Progenitor cell of endocrine pancreas (in vitro differentiated cells): ENCODE measurements around the gene GRIN3A. TPM values are rescaled to one million over a fixed set of nuclear protein-coding genes. Genes with fewer than 3 reads are reported as not detected.

Source experiments
- DNase-seq: peaks from one replicate; pipeline ENCODE4 v3.0.0; 2021; ENCODE audit warnings: low spot score; ENCODE audit not compliant: unreplicated experiment
- H3K27ac Mint-ChIP-seq: 2 replicates; pipeline ENCODE4 v1.8.0; 2021; ENCODE audit warnings: mild to moderate bottlenecking, moderate library complexity, mixed read lengths
- H3K27me3 Mint-ChIP-seq: 2 replicates; pipeline ENCODE4 v1.8.0; 2021; ENCODE audit warnings: mixed read lengths
- H3K36me3 Mint-ChIP-seq: 2 replicates; pipeline ENCODE4 v1.8.0; 2022; ENCODE audit warnings: mixed read lengths; ENCODE audit not compliant: insufficient read depth
- H3K4me1 Mint-ChIP-seq: 2 replicates; pipeline ENCODE4 v1.8.0; 2021; ENCODE audit warnings: low read depth, mixed read lengths
- H3K4me3 Mint-ChIP-seq: 2 replicates; pipeline ENCODE4 v1.8.0; 2021; ENCODE audit warnings: low read depth, mild to moderate bottlenecking, moderate library complexity, mixed read lengths
- H3K9me3 Mint-ChIP-seq: 2 replicates; pipeline ENCODE4 v1.8.0; 2021; ENCODE audit warnings: low read depth, mixed read lengths
- total RNA-seq: library from RNA; stranded (reverse); gene quantifications from 2 replicates; pipeline ENCODE4 v1.2.1, GENCODE V29; 2021
- TF ChIP-seq, protein P1 (sequence below): fragments of 200-600 bp; sonication (generic); IDR thresholded peaks from one replicate; pipeline ENCODE4 v1.5.0; 2021; ENCODE audit warnings: antibody characterized with exemption, mild to moderate bottlenecking; ENCODE audit not compliant: unreplicated experiment

Gene GRIN3A
- total RNA-seq, 1 donor from 2014 or later: 0.48 TPM

DNA sequence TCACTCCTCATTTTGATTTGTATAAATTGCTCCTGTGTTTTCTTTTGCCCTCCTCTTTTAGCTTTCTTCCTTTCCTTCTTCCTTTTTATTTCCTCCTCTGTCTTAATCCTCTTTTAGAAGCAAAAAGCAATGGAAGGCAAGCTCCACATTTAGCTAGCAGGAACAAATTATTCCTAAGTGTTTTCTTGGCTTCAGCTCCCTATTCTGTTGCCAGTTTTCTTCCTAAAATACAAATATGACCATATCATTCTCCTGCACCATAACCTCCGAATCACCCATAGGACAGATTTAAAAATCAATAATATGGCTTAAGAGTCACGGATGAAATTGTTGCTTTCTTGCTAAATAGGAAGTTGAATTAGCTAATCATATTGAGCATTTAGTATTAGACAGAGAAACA is 49.4 kb downstream of the GRIN3A start:
- Mint-ChIP-seq H3K4me1 (no peaks in the 10 kb centered on the region), H3K9me3 (no peaks in the 10 kb centered on the region)
- TF ChIP-seq, protein P1, sequence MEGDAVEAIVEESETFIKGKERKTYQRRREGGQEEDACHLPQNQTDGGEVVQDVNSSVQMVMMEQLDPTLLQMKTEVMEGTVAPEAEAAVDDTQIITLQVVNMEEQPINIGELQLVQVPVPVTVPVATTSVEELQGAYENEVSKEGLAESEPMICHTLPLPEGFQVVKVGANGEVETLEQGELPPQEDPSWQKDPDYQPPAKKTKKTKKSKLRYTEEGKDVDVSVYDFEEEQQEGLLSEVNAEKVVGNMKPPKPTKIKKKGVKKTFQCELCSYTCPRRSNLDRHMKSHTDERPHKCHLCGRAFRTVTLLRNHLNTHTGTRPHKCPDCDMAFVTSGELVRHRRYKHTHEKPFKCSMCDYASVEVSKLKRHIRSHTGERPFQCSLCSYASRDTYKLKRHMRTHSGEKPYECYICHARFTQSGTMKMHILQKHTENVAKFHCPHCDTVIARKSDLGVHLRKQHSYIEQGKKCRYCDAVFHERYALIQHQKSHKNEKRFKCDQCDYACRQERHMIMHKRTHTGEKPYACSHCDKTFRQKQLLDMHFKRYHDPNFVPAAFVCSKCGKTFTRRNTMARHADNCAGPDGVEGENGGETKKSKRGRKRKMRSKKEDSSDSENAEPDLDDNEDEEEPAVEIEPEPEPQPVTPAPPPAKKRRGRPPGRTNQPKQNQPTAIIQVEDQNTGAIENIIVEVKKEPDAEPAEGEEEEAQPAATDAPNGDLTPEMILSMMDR: no peak

DNA sequence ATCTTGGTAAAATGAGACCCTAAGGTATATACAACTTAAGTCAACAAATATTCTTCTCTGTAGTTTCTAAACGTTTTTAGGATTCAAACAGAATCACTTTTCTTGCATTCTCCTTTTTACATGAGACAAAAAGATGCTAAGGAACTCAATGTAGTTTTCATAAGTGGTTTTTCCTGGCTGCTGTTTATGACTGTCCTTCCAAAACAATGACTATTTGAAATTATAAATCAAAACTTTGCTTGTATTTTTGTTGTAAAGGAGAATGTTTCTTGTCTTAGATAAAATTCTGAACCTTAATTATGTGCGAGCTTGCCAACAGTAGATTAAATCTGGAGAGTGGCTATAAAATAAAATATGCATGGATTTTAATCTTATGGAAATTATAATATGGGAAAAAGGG is 53.8 kb downstream of the GRIN3A start:
- Mint-ChIP-seq H3K27ac (no peak overlapping the region), H3K36me3 (no peaks in the 10 kb centered on the region), H3K4me3 (no peak overlapping the region), H3K4me1 (no peaks in the 10 kb centered on the region), H3K9me3 (no peaks in the 10 kb centered on the region), H3K27me3 (no peaks in the 10 kb centered on the region)
- TF ChIP-seq, protein P1: no peak
- no peak for DNase-seq

More for the DNA sequence above, 49.4 kb downstream of the GRIN3A start:
- H3K4me3 Mint-ChIP-seq: no peak overlapping the region
- no peak for DNase-seq
- no peaks in the 10 kb centered on the region for H3K27me3 Mint-ChIP-seq
- no peak overlapping the region for H3K27ac Mint-ChIP-seq
- H3K36me3 Mint-ChIP-seq: no peaks in the 10 kb centered on the region

DNA sequence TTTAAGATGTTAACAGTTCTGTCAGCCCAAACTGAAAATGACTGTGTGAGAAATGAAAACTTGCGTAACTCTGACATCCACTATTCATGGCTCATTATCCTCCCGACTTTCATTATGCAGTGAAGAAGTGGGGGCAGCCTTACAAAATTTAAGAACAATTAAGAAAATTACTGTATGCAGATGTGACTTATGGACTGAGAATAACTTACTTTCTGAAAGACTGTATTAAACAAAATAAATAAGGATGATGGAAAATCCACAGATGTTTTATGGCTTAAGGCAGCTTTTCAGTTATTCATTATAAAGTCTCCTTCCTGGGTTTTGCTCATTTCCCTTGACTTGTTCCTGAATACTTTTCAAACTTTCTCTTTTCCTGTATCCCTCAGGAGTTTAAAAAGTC is 55.2 kb downstream of the GRIN3A start:
- Mint-ChIP-seq H3K27me3 (no peaks in the 10 kb centered on the region), H3K4me1 (no peaks in the 10 kb centered on the region), H3K4me3 (no peak overlapping the region), H3K9me3 (no peaks in the 10 kb centered on the region), H3K36me3 (no peaks in the 10 kb centered on the region), H3K27ac (no peak overlapping the region)
- TF ChIP-seq, protein P1: no peak
- no peak for DNase-seq

DNA sequence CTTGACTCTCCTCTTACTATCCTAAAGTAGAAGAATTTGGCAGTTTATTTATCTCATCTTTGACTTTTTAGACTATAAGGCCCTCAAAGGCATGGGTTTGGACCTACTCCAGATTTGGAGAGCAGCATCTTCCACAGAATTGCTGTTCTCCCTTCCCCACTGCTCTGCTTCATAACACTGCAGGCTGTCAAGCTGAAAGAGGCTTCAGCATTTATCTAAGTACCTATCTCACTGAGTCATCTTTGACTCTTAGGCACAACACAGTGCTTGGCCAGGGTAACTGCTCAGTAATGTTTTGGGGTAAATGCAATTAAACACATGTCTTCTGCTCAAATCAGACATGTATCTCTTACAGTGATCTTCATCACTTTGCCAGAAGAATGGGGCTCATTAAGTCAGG is 60.6 kb downstream of the GRIN3A start:
- no peaks in the 10 kb centered on the region for H3K27me3 Mint-ChIP-seq
- no peak for DNase-seq
- no peak overlapping the region for H3K4me3 Mint-ChIP-seq
- TF ChIP-seq, protein P1: no peak
- H3K9me3 Mint-ChIP-seq: no peaks in the 10 kb centered on the region
- no peaks in the 10 kb centered on the region for H3K36me3 Mint-ChIP-seq
- H3K4me1 Mint-ChIP-seq: no peaks in the 10 kb centered on the region
- H3K27ac Mint-ChIP-seq: no peak overlapping the region

DNA sequence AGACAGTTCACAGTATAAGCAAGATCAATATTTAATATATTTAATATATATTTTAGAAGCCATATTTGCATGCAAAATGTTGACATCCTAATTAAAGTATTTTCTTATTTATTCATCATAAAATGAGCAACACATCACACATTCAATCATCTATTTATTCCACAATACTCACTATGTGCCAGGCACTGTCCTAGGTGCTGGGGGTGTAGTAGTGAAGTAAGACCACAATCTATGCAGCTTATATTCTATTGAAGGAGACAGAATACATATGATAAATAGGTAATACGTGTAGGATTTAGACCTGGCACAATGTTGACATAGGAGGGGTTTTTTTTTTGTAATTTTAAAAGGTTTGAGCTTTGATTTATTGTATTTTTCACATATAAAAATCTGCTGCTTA is 63.1 kb downstream of the GRIN3A start:
- no peaks in the 10 kb centered on the region for H3K9me3 Mint-ChIP-seq
- no peak overlapping the region for H3K27ac Mint-ChIP-seq
- DNase-seq: no peak
- H3K4me3 Mint-ChIP-seq: no peak overlapping the region
- no peaks in the 10 kb centered on the region for H3K27me3 Mint-ChIP-seq
- no peaks in the 10 kb centered on the region for H3K4me1 Mint-ChIP-seq
- TF ChIP-seq, protein P1: no peak
- no peaks in the 10 kb centered on the region for H3K36me3 Mint-ChIP-seq
